Measurements from ENCODE around the gene RAI14. TPM values are rescaled to one million over a fixed set of nuclear protein-coding genes. Genes with fewer than 3 reads are reported as not detected.

The RAI14 gene
- total and polyA plus RNA-seq, 2 donors (not counting 1 experiment from before 2014, with no cell fraction given), result 98.7 to 125 TPM

GRCh38 chr5:34686762-34687268 is 30.7 kb downstream of the RAI14 start:
- H4K20me1 ChIP-seq (ENCODE audit: control insufficient read depth, extremely low read depth, insufficient read depth, low read length), result peaks cover 4% of the 10 kb centered on the region
- H3K9ac ChIP-seq (ENCODE audit: insufficient read depth, low read length), result no peak overlapping the region
- TF ChIP-seq EZH2 (IDR thresholded peaks at IDR 0.05; ENCODE audit: low read length, missing control alignments) (no peak), CTCF (conservative IDR thresholded peaks at IDR 0.05 in 1 of 2, IDR thresholded peaks at IDR 0.05 in 1 of 2; ENCODE audit: low read depth in 1 of 2, low read length in 2 of 2) (peak in 1 of 2 donors; percentile 8)
- no peak overlapping the region for H2AFZ ChIP-seq (ENCODE audit: low read length)
- no peaks in the 10 kb centered on the region for H3K27me3 ChIP-seq (ENCODE audit: control insufficient read depth, insufficient read depth, low read length)
- peaks cover 94% of the 10 kb centered on the region for H3K79me2 ChIP-seq (ENCODE audit: control insufficient read depth, insufficient read depth, low read length)
- peaks cover 19% of the 10 kb centered on the region for H3K4me1 ChIP-seq (ENCODE audit: control insufficient read depth, extremely low read depth, insufficient read depth, low read length)
- DNase-seq (ENCODE audit: low read depth in 2 of 2), result peak; percentile 95 to 100
- no peaks in the 10 kb centered on the region for H3K9me3 ChIP-seq (ENCODE audit: control insufficient read depth, insufficient read depth, low read depth, low read length)
- H3K4me2 ChIP-seq (ENCODE audit: extremely low read depth, insufficient read depth, low read length), result peak overlapping the region; percentile 3
- H3K27ac ChIP-seq (ENCODE audit: insufficient read depth, low read length), result peak overlapping the region; percentile 51
- H3K4me3 ChIP-seq (replicated peaks in 1 of 4; ENCODE audit: control extremely low read depth in 1 of 4, insufficient read depth in 1 of 4, low read depth in 3 of 4, low read length in 4 of 4), result no peak overlapping the region
- peaks cover 7% of the 10 kb centered on the region for H3K36me3 ChIP-seq (ENCODE audit: control insufficient read depth, insufficient read depth, low read length)

GRCh38 chr5:34687269-34688011 is 31.3 kb downstream of the RAI14 start:
- TF ChIP-seq CTCF (conservative IDR thresholded peaks at IDR 0.05 in 1 of 2, IDR thresholded peaks at IDR 0.05 in 1 of 2; ENCODE audit: low read depth in 1 of 2, low read length in 2 of 2), result no peak
- TF ChIP-seq EZH2 (IDR thresholded peaks at IDR 0.05; ENCODE audit: low read length, missing control alignments), result no peak
- Histone ChIP-seq H2AFZ (ENCODE audit: low read length) (no peak overlapping the region), H3K36me3 (ENCODE audit: control insufficient read depth, insufficient read depth, low read length) (peaks cover 7% of the 10 kb centered on the region), H4K20me1 (ENCODE audit: control insufficient read depth, extremely low read depth, insufficient read depth, low read length) (peaks cover 4% of the 10 kb centered on the region), H3K4me3 (replicated peaks in 1 of 4; ENCODE audit: control extremely low read depth in 1 of 4, insufficient read depth in 1 of 4, low read depth in 3 of 4, low read length in 4 of 4) (no peak overlapping the region), H3K27ac (ENCODE audit: insufficient read depth, low read length) (peak overlapping the region; percentile 0), H3K9me3 (ENCODE audit: control insufficient read depth, insufficient read depth, low read depth, low read length) (no peaks in the 10 kb centered on the region), H3K9ac (ENCODE audit: insufficient read depth, low read length) (no peak overlapping the region), H3K4me1 (ENCODE audit: control insufficient read depth, extremely low read depth, insufficient read depth, low read length) (peaks cover 18% of the 10 kb centered on the region), H3K79me2 (ENCODE audit: control insufficient read depth, insufficient read depth, low read length) (peaks cover 93% of the 10 kb centered on the region), H3K27me3 (ENCODE audit: control insufficient read depth, insufficient read depth, low read length) (no peaks in the 10 kb centered on the region), H3K4me2 (ENCODE audit: extremely low read depth, insufficient read depth, low read length) (no peak overlapping the region)
- peak in 1 of 2 donors; percentile 95 for DNase-seq (ENCODE audit: low read depth in 2 of 2)

DNA sequence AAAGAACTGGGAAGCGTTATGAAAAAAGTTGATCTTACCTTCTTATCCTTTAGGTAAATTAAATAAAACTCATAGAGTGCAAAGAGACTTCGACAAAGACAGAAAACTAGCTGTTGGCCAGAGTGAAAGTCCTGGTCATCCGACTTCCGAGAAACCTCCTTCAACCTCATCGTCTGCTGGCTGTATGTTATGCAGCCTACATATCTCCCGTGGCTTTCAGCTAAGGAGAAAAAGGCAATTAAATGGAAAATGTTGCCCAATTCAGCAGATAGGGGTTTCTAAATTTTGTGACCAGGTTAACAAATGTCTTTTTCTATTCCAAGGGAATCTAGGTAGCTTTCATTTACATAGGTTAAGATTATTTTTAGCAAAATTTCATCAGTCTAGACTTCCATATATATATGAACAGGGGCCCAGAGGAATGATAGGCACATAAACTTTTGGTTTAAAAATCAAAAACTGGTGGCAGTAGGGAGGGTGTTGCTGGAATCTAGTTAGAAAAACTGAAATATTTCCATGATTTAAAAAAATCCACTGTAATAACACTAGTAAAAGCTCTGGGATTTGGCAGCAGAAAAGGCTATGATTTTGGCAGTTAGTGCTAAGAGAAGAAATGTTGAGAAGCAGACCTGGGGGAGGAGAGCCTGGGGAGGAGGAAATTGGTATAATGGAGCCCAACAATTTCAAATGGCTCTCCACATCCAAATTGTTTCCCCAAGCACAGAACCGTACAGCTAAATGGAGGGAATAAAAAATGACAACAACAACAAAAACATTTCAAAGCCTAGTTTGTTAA is 32.1 kb downstream of the RAI14 start:
- H3K36me3 ChIP-seq (ENCODE audit: control insufficient read depth, insufficient read depth, low read length), result peaks cover 7% of the 10 kb centered on the region
- peaks cover 93% of the 10 kb centered on the region for H3K79me2 ChIP-seq (ENCODE audit: control insufficient read depth, insufficient read depth, low read length)
- TF ChIP-seq EZH2 (IDR thresholded peaks at IDR 0.05; ENCODE audit: low read length, missing control alignments) (no peak), CTCF (conservative IDR thresholded peaks at IDR 0.05 in 1 of 2, IDR thresholded peaks at IDR 0.05 in 1 of 2; ENCODE audit: low read depth in 1 of 2, low read length in 2 of 2) (no peak)
- peak in 1 of 2 donors; percentile 37 for DNase-seq (ENCODE audit: low read depth in 2 of 2)
- peaks cover 4% of the 10 kb centered on the region for H4K20me1 ChIP-seq (ENCODE audit: control insufficient read depth, extremely low read depth, insufficient read depth, low read length)
- H3K27me3 ChIP-seq (ENCODE audit: control insufficient read depth, insufficient read depth, low read length), result no peaks in the 10 kb centered on the region
- peak overlapping the region; percentile 0 for H3K27ac ChIP-seq (ENCODE audit: insufficient read depth, low read length)
- no peak overlapping the region for H3K9ac ChIP-seq (ENCODE audit: insufficient read depth, low read length)
- H3K4me2 ChIP-seq (ENCODE audit: extremely low read depth, insufficient read depth, low read length), result no peak overlapping the region
- H3K9me3 ChIP-seq (ENCODE audit: control insufficient read depth, insufficient read depth, low read depth, low read length), result no peaks in the 10 kb centered on the region
- H3K4me1 ChIP-seq (ENCODE audit: control insufficient read depth, extremely low read depth, insufficient read depth, low read length), result peaks cover 13% of the 10 kb centered on the region
- H2AFZ ChIP-seq (ENCODE audit: low read length), result no peak overlapping the region
- no peak overlapping the region for H3K4me3 ChIP-seq (replicated peaks in 1 of 4; ENCODE audit: control extremely low read depth in 1 of 4, insufficient read depth in 1 of 4, low read depth in 3 of 4, low read length in 4 of 4)
